GM21786 (cell line): ENCODE measurements around the gene RHBDF1.
"Not testable (repeated sequence)": the region's sequence is repeated elsewhere in the genome, so short reads cannot be mapped to it uniquely, and the experiment has no call there.

Experiments
- ATAC-seq: cut with Tn5 transposase; IDR thresholded peaks from one replicate; pipeline ENCODE4 v1.9.1; 2021; ENCODE audit not compliant: unreplicated experiment

The RHBDF1 gene

DNA sequence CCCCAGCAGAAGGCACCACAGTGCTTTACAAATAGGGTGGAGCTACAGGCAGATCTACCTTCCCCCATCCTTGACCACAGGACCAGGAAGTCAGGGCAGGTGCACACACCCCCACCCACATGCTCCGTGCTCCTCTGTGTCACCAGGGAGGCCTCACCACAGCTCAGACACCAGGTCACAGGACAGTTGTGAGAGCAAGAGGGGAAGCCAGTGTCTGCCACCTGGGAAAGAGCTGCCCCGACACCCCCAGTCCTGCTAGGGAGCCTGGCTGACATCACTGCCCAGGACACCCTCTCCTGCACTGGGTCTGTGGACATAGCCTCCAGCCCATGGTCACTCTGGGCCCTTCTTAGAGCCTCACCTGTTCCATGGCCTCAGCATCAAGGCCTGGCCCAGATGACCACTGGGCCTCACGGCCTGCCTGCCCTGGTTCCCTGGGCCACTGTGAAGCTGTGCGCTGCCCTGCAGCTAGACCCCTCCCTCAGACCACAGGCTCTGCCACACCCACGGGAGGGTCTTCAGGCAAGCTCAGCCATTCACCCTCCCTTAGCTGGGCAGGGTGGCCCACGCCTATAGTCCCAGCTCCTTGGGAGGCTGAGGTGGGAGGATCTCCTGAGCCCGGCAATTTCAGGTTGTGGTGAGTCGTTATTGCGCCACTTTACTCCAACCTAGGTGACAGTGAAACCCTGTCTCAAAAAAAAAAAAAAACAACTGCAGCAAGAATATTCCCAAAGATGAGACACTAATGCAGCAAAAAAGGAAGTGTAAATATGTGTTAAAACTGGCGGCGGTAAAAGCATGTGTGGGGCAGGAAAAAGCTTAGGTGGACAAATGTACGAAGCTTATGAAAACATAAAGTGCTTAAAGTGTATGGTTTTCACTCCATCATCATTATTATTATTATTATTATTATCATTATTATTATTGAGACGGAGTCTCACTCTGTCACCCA, 33.2 kb downstream of the RHBDF1 start:
- peak; percentile 65 for ATAC-seq

DNA sequence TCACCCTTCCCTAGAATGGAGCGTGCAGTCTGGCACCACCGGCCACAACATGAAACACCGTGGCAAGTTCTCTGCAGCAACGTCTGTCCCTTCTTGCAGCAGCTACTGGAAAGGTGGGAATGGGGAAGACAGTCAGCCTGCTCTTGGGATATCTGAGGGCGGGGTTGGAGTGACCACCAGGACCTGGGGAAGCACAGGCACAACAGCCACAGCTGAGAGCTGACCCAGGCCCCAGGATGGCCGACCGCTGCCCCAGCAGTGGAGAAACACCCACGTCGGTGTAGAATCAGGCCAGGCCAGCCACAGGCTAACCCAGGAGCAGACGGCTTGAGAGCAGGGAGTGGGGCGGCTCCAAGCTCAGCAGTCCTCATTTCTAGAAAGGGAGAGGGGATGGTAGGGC, 34.2 kb downstream of the RHBDF1 start:
- ATAC-seq = not testable (repeated sequence)

DNA sequence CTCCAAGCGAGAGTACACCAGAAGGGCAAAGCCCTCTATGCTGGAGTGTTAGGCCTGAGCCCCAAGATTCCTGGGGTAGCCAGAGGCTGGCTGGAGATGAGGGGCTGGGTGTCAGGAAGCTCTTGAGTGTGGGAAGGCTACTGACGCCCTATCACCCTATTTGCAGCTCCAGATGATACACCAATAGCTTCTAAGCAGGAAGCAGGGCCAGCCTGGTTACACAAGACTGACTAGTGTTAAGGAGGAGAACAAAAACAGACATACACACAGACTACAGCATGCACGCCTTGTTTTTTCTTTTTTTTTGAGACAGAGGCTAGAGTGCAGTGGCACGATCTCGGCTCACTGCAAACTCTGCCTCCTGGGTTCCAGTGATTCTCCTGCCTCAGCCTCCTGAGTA, 34.9 kb downstream of the RHBDF1 start:
- ATAC-seq = no peak

GRCh38 chr16:36336-36984, 36.0 kb downstream of the RHBDF1 start:
- no peak for ATAC-seq

DNA sequence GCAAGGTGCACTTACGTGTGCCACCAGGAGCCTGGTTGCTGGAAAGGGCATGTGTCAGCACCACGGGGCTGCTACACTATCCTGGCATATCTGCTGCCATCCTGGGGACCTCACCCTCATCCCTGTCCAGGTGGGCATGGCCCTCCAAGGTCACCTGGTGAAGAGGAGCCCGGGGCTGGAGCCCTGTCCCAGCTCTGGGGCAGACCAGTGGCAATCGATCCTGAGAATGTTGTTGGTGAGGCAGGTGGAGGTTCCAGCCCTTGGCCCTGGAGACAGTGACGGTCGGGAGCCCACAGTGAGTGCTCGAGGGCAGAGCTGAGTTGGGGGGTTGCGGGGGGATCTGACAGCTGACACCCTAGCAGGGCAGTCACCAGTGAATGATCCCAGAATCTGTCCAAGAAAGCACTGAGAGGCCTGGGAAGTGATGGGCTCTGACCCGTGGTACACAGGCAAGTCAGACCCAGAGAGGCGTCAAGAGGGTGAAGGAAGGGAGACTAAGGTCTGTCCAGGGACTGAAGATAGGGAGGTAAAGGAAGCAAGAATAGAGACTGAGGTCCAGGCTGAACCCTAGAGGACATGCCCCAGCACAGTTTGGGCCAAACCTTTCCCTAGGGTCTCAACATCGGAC, 36.6 kb downstream of the RHBDF1 start:
- ATAC-seq = no peak

- no peak for ATAC-seq
Measured at GRCh38 chr16:35011-35677, 37.3 kb downstream of the RHBDF1 start.

DNA sequence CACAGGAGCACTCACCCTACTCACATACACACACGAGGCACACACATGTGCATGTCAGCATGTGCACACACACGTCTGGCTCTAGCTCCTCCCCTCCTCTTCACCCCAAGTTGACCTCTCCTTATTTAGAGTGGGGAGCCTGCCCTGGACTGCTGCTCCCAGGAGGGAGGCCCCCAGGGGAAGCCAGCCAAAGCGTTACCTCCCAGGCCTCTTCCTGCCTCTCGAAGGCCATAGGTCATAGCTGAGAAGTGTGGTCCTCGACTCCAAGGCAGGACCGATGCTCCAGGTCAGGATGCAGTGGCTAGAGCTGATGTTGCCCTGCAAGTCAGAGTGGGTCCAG, 37.8 kb downstream of the RHBDF1 start:
- ATAC-seq = no peak

DNA sequence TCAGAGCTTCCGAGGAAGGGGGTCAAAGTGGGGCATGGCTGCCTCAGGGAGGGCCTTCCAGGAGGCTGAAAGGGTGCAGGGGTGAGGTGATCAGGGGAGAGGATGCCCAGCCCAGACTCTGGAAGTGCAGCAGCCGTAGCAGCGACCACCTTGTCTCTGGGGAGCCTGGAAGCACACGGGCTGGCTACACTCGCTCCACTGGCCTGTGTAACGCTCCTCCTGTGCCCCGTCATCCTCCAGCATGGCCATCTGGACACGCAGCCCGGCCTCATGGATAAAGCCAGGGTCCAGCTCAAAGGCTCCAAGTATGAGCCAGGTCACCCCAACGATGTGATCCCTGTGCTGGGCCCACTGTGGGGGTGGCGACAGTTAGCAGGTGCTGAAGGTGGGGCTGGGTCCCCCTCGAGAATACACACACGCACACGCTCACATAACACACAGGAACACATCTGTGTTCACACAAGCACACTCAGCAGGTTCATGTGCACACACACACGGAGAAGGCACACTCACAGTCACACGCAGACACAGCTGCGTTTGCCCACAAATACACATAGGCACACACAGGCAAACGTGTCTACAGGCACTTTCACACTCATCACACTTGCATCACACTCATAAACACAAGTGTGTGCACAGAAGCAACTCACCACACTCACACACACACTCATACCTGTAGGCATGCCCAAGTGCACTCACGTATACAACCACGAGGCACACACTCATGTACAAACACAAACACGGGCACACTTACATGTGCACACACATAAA, 38.4 kb downstream of the RHBDF1 start:
- no peak for ATAC-seq

- ATAC-seq = not testable (repeated sequence)
Measured at GRCh38 chr16:33154-33876, 39.1 kb downstream of the RHBDF1 start.

DNA sequence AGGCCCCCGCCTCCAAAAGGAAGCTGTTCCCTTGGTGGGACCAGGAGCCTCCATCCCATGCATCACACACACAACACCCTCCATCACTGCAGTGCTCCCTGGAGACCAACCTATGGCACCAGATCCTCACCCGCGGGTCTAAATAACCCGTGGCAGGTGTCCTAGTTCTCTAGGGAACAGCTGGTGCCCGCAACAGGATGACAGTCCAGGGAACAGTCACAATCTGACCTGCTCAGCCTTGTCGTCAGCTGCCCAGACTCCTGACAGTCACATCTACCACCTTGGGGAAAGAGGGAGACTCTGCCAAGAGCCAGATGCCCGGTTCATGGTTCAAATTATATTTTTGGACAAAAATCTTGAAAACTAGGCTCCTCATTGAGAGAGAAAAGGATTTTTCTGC, 41.8 kb downstream of the RHBDF1 start:
- ATAC-seq = not testable (repeated sequence)

GRCh38 chr16:25926-26348, 46.5 kb downstream of the RHBDF1 start:
- peak; percentile 53 for ATAC-seq

DNA sequence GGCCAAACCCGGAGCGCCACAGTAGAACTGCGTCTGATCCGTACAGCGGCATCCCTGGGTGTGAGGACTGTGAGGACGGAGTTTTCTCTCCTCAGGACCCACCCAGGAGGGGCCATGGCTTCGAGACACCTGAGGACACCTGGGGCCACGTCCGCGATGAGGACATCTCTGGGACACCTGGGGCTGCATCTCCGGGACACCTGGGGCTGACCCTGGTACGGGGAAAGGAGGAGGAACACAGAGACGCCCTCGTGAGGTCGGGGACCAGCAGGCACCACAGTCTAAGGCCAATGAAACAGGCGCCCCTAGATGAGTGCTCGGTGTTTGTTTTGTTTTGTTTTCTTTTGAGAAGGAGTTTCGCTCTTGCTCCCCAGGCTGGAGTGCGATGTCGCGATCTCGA, 48.3 kb downstream of the RHBDF1 start:
- not testable (repeated sequence) for ATAC-seq

DNA sequence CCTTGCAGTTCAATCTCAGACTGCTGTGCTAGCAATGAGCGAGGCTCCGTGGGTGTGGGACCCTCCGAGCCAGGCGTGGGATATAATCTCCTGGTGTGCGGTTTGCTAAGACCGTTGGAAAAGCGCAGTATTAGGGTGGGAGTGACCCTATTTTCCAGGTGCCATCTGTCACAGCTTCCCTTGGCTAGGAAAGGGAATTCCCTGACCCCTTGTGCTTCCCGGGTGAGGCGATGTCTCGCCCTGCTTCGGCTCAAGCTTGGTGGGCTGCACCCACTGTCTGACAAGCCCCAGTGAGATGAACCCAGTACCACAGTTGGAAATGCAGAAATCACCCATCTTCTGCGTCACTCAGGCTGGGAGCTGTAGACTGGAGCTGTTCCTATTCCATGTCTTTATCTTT, 51.5 kb downstream of the RHBDF1 start:
- not testable (repeated sequence) for ATAC-seq

GRCh38 chr16:17062-17765, 55.2 kb downstream of the RHBDF1 start:
- not testable (repeated sequence) for ATAC-seq

GRCh38 chr16:10772-11171, 61.7 kb downstream of the RHBDF1 start:
- ATAC-seq = not testable (repeated sequence)

DNA sequence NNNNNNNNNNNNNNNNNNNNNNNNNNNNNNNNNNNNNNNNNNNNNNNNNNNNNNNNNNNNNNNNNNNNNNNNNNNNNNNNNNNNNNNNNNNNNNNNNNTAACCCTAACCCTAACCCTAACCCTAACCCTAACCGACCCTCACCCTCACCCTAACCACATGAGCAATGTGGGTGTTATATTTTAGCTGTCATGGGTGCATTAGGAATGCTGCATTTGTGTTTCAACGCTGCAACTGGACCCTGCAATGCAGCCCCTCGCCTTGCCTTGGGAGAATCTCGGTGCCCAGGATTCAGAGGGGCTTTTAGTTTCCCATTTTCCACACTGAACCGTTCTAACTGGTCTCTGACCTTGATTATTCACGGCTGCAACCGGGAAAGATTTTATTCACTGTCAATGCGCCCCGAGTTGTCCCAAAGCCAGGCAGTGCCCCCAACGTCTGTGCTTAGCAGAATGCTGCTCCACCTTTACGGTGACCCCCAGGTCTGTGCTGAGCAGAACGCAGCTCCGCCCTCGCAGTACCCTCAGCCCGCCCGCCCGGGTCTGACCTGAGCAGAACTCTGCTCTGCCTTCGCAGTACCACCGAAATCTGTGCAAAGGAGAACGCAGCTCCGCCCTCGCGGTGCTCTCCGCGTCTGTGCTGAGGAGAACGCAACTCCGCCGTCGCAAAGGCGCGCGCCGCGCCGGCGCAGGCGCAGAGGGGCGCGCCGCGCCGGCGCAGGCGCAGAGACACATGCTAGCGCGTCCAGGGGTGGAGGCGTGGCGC, 62.3 kb downstream of the RHBDF1 start:
- ATAC-seq = no peak
